Lower leg skin (tissue), 4 donors: ENCODE results near the gene MAP4K5. TPM values are rescaled to one million over a fixed set of nuclear protein-coding genes. Genes with fewer than 3 reads are reported as not detected.
"Not testable (repeated sequence)": the region's sequence is repeated elsewhere in the genome, so short reads cannot be mapped to it uniquely, and the experiment has no call there.

Source experiments
- DNase-seq, 2 donors: peaks; one replicate each; pipeline ENCODE4 v3.0.0-alpha.2; 2019; ENCODE audit warnings: low spot score in 2 of 2
- H3K4me3 ChIP-seq: fragments of 200-600 bp; sonication (generic); 2 replicates; pipeline ENCODE4 v1.5.1; 2017; ENCODE audit warnings: mild to moderate bottlenecking, low read depth; ENCODE audit not compliant: poor library complexity, severe bottlenecking
- POLR2A ChIP-seq, 2 donors: fragments of 450-650 bp; IDR thresholded peaks; one replicate each; pipeline ENCODE4 v1.6.1; 2016 to 2017; ENCODE audit warnings: antibody characterized with exemption in 2 of 2, mild to moderate bottlenecking in 1 of 2, moderate library complexity in 1 of 2
- WGBS, 2 donors: methylation state at CpG; one replicate each; pipeline ENCODE4 v1.1.5; 2018; 5-methylcytosine and 5-hydroxymethylcytosine counted together
- intact Hi-C: fragments of 100-400 bp; cut with DNase I; formaldehyde crosslinking; loops from one replicate; pipeline ENCODE4 v1.15.0; 2023; ENCODE audit warnings: low total_unique reads
- total RNA-seq, 4 donors: library from RNA; depleted of rRNA; stranded (reverse); fragments of >200 nt; gene quantifications; one replicate each; pipeline ENCODE4 v1.1.0, GENCODE V29; 2016
- TF ChIP-seq, protein P1 (sequence below), 3 donors: fragments of 450-650 bp; IDR thresholded peaks; one replicate each; pipeline ENCODE4 v1.5.1; 2016; ENCODE audit warnings: antibody characterized with exemption in 3 of 3, mild to moderate bottlenecking in 3 of 3, moderate library complexity in 2 of 3

MAP4K5 gene
- total RNA-seq, 4 donors from 2014 or later, result 119 to 292 (median 218) TPM

GRCh38 chr14:50545618-50546017 is 13.2 kb upstream of the MAP4K5 start:
- WGBS, 2 donors, result 36 to 47% methylated on average over 3 of the region's 3 CpGs
- intact Hi-C loops, result no loop called here
- TF ChIP-seq, protein P1, sequence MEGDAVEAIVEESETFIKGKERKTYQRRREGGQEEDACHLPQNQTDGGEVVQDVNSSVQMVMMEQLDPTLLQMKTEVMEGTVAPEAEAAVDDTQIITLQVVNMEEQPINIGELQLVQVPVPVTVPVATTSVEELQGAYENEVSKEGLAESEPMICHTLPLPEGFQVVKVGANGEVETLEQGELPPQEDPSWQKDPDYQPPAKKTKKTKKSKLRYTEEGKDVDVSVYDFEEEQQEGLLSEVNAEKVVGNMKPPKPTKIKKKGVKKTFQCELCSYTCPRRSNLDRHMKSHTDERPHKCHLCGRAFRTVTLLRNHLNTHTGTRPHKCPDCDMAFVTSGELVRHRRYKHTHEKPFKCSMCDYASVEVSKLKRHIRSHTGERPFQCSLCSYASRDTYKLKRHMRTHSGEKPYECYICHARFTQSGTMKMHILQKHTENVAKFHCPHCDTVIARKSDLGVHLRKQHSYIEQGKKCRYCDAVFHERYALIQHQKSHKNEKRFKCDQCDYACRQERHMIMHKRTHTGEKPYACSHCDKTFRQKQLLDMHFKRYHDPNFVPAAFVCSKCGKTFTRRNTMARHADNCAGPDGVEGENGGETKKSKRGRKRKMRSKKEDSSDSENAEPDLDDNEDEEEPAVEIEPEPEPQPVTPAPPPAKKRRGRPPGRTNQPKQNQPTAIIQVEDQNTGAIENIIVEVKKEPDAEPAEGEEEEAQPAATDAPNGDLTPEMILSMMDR (IDR thresholded peaks at IDR 0.05), result no peak
- no peak for DNase-seq
- H3K4me3 ChIP-seq, result no peak overlapping the region

DNA sequence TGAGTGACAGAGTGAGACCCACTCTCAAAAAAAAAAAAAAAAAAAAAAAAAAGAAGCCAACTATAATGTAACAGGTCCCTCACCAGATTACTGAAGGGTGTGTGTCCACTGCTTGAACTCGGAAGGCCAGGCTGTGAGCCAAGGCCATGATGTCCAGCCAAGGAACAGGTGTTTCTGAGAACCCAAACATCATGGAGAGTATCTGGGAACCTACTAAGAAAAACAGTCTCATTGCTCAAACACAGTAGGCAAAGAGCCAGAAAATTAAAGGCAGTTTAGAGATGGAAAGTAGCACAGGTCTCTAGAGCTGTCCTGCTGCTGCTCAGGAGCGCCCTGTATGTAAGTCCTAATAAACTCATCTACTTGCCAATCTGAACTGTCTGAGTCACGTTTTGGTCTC is 12.5 kb upstream of the MAP4K5 start:
- no peak for DNase-seq
- intact Hi-C loops, result no loop called here
- TF ChIP-seq POLR2A (IDR thresholded peaks at IDR 0.05), result no peak
- TF ChIP-seq, protein P1 (IDR thresholded peaks at IDR 0.05), result no peak

DNA sequence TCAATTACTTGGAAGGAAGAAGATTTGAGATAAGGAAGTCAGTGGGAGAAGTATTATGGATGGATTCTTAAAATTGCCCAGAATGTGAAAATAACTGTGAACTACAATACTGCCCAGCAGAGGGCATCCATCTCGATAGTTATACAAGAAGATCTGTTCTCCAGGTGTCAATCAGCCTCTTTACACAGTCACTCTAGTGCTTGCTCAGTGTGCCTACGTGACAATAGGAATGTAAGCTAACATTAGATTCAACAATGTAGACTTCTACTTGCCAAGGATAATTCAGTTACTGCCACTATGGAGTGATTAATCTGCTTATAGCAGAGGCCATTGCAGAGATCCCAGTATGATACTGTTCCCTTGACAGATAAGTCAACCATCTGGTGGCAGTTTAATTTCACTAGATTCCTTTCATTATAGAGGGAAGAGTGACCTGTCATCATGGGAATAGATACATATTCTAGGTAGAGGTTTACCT is 10.6 kb upstream of the MAP4K5 start:
- intact Hi-C loops, result no loop called here
- no peak for TF ChIP-seq POLR2A (IDR thresholded peaks at IDR 0.05)
- TF ChIP-seq, protein P1 (IDR thresholded peaks at IDR 0.05), result peak in 1 of 3 donors; percentile 52
- H3K4me3 ChIP-seq, result no peak overlapping the region
- WGBS, 2 donors, result 5 to 10% methylated on average over 2 of the region's 2 CpGs
- peak in 1 of 2 donors; percentile 38 for DNase-seq

More for the DNA sequence above, 12.5 kb upstream of the MAP4K5 start:
- WGBS, 2 donors, result 55 to 58% methylated on average over 3 of the region's 3 CpGs
- H3K4me3 ChIP-seq, result no peak overlapping the region

DNA sequence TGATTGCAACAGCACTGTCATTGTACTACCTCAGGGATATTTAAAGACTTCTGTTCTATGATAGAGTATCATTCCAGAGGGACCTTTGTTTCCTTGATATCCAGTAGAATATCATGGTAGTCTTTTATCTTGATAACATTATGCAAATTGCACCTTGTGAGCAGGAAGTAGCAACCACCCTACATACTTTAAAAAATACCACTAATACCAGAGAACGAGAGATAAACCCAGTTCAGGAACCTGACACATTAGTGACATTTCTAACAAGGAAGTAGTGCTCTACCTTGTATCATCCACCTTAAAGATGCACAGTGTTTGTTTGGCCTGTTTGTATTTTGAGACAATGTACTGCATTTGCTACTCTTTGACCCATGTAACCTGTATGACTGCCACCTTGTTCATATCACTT is 8.8 kb upstream of the MAP4K5 start:
- no peak for DNase-seq
- H3K4me3 ChIP-seq, result no peak overlapping the region
- TF ChIP-seq, protein P1 (IDR thresholded peaks at IDR 0.05), result no peak
- TF ChIP-seq POLR2A (IDR thresholded peaks at IDR 0.05), result no peak
- intact Hi-C loops, result no loop called here
- WGBS, 2 donors, result 74 to 78% methylated on average over 1 of the region's 1 CpG

DNA sequence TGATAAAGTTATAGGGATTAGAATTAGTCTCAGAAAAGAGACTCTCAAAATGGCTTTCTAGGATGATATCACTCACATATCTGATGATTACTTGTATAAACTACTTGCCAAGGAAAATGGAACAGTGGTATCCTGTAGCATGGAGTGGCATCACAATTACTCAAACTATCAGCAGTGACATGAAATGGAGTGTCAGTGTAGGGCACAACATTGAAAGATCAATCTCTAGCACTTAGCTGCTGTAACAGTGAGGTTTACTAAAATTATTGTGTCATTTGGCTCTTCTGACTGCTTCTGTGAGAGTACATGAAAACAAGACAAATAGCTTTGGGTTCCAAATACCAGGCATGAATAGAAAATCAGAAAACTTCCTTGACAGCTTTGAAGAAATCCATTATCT is 6.7 kb upstream of the MAP4K5 start:
- intact Hi-C loops, result loop anchor here (5.0 kb wide), 1 partner anchor 238 kb away; no protein-coding TSS in a partner anchor
- no peak for DNase-seq
- H3K4me3 ChIP-seq, result no peak overlapping the region
- no peak for TF ChIP-seq POLR2A (IDR thresholded peaks at IDR 0.05)
- TF ChIP-seq, protein P1 (IDR thresholded peaks at IDR 0.05), result no peak

DNA sequence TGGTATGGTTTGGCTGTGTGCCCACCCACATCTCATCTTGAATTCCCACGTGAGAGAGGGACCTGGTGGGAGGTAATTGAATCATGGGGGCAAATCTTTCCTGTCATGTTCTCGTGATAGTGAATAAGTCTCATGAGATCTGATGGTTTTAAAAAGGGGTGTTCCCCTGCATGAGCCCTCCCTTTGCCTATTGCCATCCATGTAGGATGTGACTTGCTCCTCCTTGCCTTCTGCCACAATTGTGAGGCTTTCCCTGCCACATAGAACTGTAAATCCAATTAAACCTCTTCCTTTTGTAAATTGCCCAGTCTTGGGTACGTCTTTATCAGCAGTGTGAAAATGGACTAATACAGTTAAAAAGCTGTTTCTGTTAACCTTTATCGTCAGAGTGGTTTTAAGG is 5.7 kb upstream of the MAP4K5 start:
- intact Hi-C loops, result loop anchor here (5.0 kb wide), 1 partner anchor 239 kb away; no protein-coding TSS in a partner anchor
- 55 to 66% methylated on average over 4 of the region's 4 CpGs for WGBS, 2 donors
- not testable (repeated sequence) for H3K4me3 ChIP-seq, DNase-seq
